GM12878 (cell line): ENCODE results near the gene KPNA4. TPM values are rescaled to one million over a fixed set of nuclear protein-coding genes. Genes with fewer than 3 reads are reported as not detected.
A peak's percentile ranks its signal among the peaks of the same experiment; 100 is the strongest.

Source experiments
- ATAC-seq: fragments of 200-7000 bp; cut with Tn5 transposase; 3 replicates; pipeline ENCODE4 v1.9.1; 2020; ENCODE audit warnings: mild to moderate bottlenecking, moderate library complexity
- BruUV-seq: library from RNA; stranded (reverse); fragments of 400-500 nt; replicated peaks from 2 replicates; lab custom pipeline; 2021; lab: Mats Ljungman, UMichigan
- CTCF ChIA-PET: fragments of 300-600 bp; sonication (Branson Sonifier 250); formaldehyde crosslinking; extraction: SDS; loops from one replicate; lab custom pipeline; 2021; ENCODE audit warnings: inconsistent platforms; lab: Yijun Ruan, JAX
- POLR2A ChIA-PET: fragments of 350-600 bp; formaldehyde crosslinking; extraction: SDS; loops from one replicate; lab custom pipeline; 2021; ENCODE audit warnings: inconsistent platforms; lab: Charles Lee
- RAD21 ChIA-PET: fragments of 300-600 bp; sonication (Branson Sonifier 250); formaldehyde crosslinking; loops from one replicate; lab custom pipeline; 2023; ENCODE audit warnings: antibody characterized with exemption; ENCODE audit not compliant: unreplicated experiment; lab: Charles Lee
- SMC1A ChIA-PET: fragments of 300-600 bp; sonication (Branson Sonifier 250); formaldehyde crosslinking; loops from one replicate; lab custom pipeline; 2023; ENCODE audit not compliant: unreplicated experiment, uncharacterized antibody; lab: Charles Lee
- DNase-seq: peaks from one replicate; pipeline ENCODE4 v3.0.0-alpha.2; 2011; ENCODE audit warnings: low read depth, low spot score
- FAIRE-seq: peaks from 3 replicates; lab custom pipeline; 2011; peaks lifted over from hg19 to GRCh38; lab: Jason Lieb, UNC
- H2AFZ ChIP-seq: 2 replicates; pipeline ENCODE4 v1.6.0; 2011; ENCODE audit warnings: low read depth, low read length, control low read depth; ENCODE audit not compliant: control insufficient read depth
- H3K27ac ChIP-seq: 2 replicates; pipeline ENCODE4 v1.5.1; 2011; ENCODE audit warnings: control low read depth; ENCODE audit not compliant: control insufficient read depth, insufficient read depth
- H3K27me3 ChIP-seq, 2 experiments: replicated peaks in 1 of 2; 2 replicates each; pipeline versions ENCODE4 v1.6.0 to v1.6.1; 2011; ENCODE audit warnings: low read length in 1 of 2; ENCODE audit not compliant: control insufficient read depth in 2 of 2, insufficient read depth in 2 of 2
- H3K36me3 ChIP-seq, 2 experiments: 2 replicates each; pipeline ENCODE4 v1.5.1; 2011; ENCODE audit warnings: low read length in 1 of 2; ENCODE audit not compliant: control insufficient read depth in 2 of 2, insufficient read depth in 2 of 2
- H3K4me1 ChIP-seq: 2 replicates; pipeline ENCODE4 v1.6.1; 2011; ENCODE audit warnings: mild to moderate bottlenecking, low read length, moderate library complexity, mixed read lengths; ENCODE audit not compliant: control insufficient read depth, insufficient read depth
- H3K4me2 ChIP-seq: 2 replicates; pipeline ENCODE4 v1.6.0; 2011; ENCODE audit warnings: control low read depth; ENCODE audit not compliant: control insufficient read depth, insufficient read depth
- H3K4me3 ChIP-seq: fragments of 200-600 bp; sonication (generic); 2 replicates; pipeline ENCODE4 v1.5.1; 2016
- H3K79me2 ChIP-seq: 2 replicates; pipeline ENCODE4 v1.6.0; 2011; ENCODE audit warnings: low read length; ENCODE audit not compliant: control insufficient read depth, insufficient read depth
- H3K9ac ChIP-seq: 2 replicates; pipeline ENCODE4 v1.8.0; 2011; ENCODE audit warnings: low read length, control low read depth, mixed read lengths; ENCODE audit not compliant: control insufficient read depth, insufficient read depth
- H3K9me3 ChIP-seq: replicated peaks from 3 replicates; pipeline ENCODE4 v1.5.1; 2011; ENCODE audit warnings: mild to moderate bottlenecking, low read length; ENCODE audit not compliant: control insufficient read depth, insufficient read depth
- H4K20me1 ChIP-seq: 2 replicates; pipeline ENCODE4 v1.6.0; 2011; ENCODE audit not compliant: control insufficient read depth, insufficient read depth
- ATF7 ChIP-seq: fragments of 450-650 bp; IDR thresholded peaks from 2 replicates; pipeline ENCODE4 v1.6.1; 2016; ENCODE audit warnings: low read depth, mild to moderate bottlenecking
- BHLHE40 ChIP-seq, 2 experiments: fragments of 450-650 bp in 1 of 2; IDR thresholded peaks; 2 replicates each; pipeline ENCODE4 v1.6.1; 2011 to 2017; ENCODE audit warnings: low read depth in 2 of 2, borderline replicate concordance in 1 of 2, improper control_type of control experiment in 1 of 2, low read length in 1 of 2, mild to moderate bottlenecking in 1 of 2
- NR2C1 ChIP-seq: fragments of 450-650 bp; IDR thresholded peaks from 2 replicates; pipeline ENCODE4 v1.6.1; 2017; ENCODE audit warnings: antibody characterized with exemption, mild to moderate bottlenecking, moderate library complexity
- RUNX3 ChIP-seq: IDR thresholded peaks from 2 replicates; pipeline ENCODE4 v1.6.1; 2012; ENCODE audit warnings: low read length, inconsistent platforms
- WRNIP1 ChIP-seq: IDR thresholded peaks from 2 replicates; pipeline ENCODE4 v1.6.1; 2011; ENCODE audit warnings: low read depth, low read length, improper control_type of control experiment, borderline replicate concordance
- ZSCAN29 ChIP-seq: fragments of 450-650 bp; IDR thresholded peaks from 2 replicates; pipeline ENCODE4 v1.6.1; 2017; ENCODE audit warnings: mild to moderate bottlenecking, moderate library complexity
- WGBS: methylation state at CpG from one replicate; pipeline ENCODE4 v1.1.6; 2016; ENCODE audit warnings: low lambda C conversion rate; ENCODE audit not compliant: insufficient replicate concordance, insufficient coverage; ENCODE audit errors: missing lambda C conversion rate; 5-methylcytosine and 5-hydroxymethylcytosine counted together
- in situ Hi-C: fragments of 300-500 bp; cut with MboI; formaldehyde crosslinking; loops from 9 replicates; pipeline ENCODE4 v1.14.3; 2018; ENCODE audit warnings: mixed read lengths
- intact Hi-C: fragments of 100-400 bp; cut with micrococcal nuclease; formaldehyde crosslinking; loops from one replicate; pipeline ENCODE4 v1.14.2; 2022; ENCODE audit not compliant: unreplicated experiment
- polyA plus RNA-seq, 11 experiments: library from polyadenylated mRNA; depleted of rRNA in 4 of 11; unstranded in 6 of 11; stranded (reverse) in 5 of 11; fragments of >200 nt; fragmentation: Nextera tagmentation in 4 of 11; fragmentation: Illumina TruSeq in 1 of 11; extraction: Ambion mirVana in 4 of 11; extraction: Trizol in 1 of 11; gene quantifications; 1 replicate in 1 of 11; 2 replicates in 10 of 11; pipeline versions ENCODE4 v1.2.1 to v1.2.3, GENCODE V29; 2011 to 2016; ENCODE audit warnings: inconsistent platforms in 2 of 11, missing spikeins in 2 of 11, low read depth in 1 of 11
- total RNA-seq, 4 experiments: library from RNA; depleted of rRNA in 3 of 4; stranded (reverse); fragments of >200 nt in 3 of 4; fragmentation: Illumina TruSeq in 1 of 4; extraction: Trizol in 1 of 4; gene quantifications; 2 replicates each; pipeline versions ENCODE4 v1.2.1 to v1.2.3, GENCODE V29; 2013 to 2021
- TF ChIP-seq, protein P1 (sequence below): fragments of 150-350 bp; IDR thresholded peaks from 2 replicates; pipeline ENCODE4 v1.6.1; 2014; ENCODE audit warnings: mild to moderate bottlenecking, low read depth, low read length

Gene KPNA4
- total and polyA plus RNA-seq, 10 of the 15 experiments (the other 5 are each of a cell fraction or from before 2014, with no cell fraction given) = 9.9 to 40.6 (median 18.1) TPM

DNA sequence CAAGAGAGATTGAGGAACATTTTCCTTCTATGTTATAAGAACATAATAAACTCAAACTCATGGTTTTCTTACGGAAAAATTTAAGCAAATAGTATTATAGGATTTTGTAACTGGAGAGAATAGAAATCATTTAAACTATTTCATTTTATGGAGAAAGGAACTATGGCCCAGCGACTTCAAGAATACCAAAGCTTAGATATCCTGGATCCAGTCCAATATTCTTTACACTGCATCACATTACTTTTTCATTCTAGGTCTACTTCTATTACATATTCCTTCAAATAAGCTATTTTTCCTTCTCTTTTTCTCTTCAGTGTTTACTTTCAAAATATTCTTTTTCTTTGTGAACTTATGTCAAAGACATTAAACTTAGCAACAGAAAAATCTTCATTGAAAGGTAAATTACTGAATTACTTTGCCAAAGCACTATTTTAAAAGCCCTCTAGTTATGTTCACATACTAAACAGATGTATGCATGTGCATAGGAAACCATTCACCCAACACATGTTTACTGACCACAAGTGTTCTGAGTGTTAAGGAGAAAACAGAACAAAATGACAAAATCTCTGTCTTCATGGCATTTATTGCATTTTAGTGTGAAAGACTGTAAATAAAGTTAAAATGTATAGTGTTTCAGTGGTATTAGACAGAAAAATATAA, 20.4 kb downstream of the KPNA4 start:
- CTCF ChIA-PET = interaction anchor here (1.4 kb wide), 1 partner anchor 9 kb away, joined by 10 read pairs; no protein-coding TSS in a partner anchor
- ATAC-seq = peak; percentile 34; the same call in 2 of the 3 replicates
- WGBS = 100% methylated on average over 2 of the region's 2 CpGs
- no peak for FAIRE-seq
- TF ChIP-seq RUNX3 = 0 out of 2 replicates have a peak, but pooled peaks have one; percentile 26
- TF ChIP-seq, protein P1, sequence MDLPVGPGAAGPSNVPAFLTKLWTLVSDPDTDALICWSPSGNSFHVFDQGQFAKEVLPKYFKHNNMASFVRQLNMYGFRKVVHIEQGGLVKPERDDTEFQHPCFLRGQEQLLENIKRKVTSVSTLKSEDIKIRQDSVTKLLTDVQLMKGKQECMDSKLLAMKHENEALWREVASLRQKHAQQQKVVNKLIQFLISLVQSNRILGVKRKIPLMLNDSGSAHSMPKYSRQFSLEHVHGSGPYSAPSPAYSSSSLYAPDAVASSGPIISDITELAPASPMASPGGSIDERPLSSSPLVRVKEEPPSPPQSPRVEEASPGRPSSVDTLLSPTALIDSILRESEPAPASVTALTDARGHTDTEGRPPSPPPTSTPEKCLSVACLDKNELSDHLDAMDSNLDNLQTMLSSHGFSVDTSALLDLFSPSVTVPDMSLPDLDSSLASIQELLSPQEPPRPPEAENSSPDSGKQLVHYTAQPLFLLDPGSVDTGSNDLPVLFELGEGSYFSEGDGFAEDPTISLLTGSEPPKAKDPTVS = no peak
- Histone ChIP-seq H2AFZ (no peak overlapping the region), H4K20me1 (no peaks in the 10 kb centered on the region), H3K9ac (no peak overlapping the region), H3K27ac (0 out of 2 replicates have a peak overlapping the region, but pooled peaks have one; percentile 14), H3K36me3 (peaks cover 0 to 5% of the 10 kb centered on the region in 2 experiments; a peak in 1 of 4 replicates), H3K79me2 (peaks cover 81% of the 10 kb centered on the region), H3K4me2 (no peak overlapping the region), H3K4me3 (no peak overlapping the region), H3K9me3 (peaks cover 3% of the 10 kb centered on the region), H3K4me1 (peaks cover 25% of the 10 kb centered on the region), H3K27me3 (no peaks in the 10 kb centered on the region)
- POLR2A ChIA-PET = interaction anchor here (1.6 kb wide), 1 partner anchor 9 kb away, joined by 6 read pairs; no protein-coding TSS in a partner anchor
- no peak for DNase-seq
- intact Hi-C loops = no loop called here
- RAD21 ChIA-PET = interaction anchor here (1.0 kb wide), 1 partner anchor 19 kb away, joined by 5 read pairs; no protein-coding TSS in a partner anchor
- in situ Hi-C loops = no loop called here
- BruUV-seq = no TSS peak
- SMC1A ChIA-PET = interaction anchor here (0.9 to 1.3 kb wide), 3 partner anchors 10 to 19 kb away, joined by 3 read pairs; no protein-coding TSS in a partner anchor

DNA sequence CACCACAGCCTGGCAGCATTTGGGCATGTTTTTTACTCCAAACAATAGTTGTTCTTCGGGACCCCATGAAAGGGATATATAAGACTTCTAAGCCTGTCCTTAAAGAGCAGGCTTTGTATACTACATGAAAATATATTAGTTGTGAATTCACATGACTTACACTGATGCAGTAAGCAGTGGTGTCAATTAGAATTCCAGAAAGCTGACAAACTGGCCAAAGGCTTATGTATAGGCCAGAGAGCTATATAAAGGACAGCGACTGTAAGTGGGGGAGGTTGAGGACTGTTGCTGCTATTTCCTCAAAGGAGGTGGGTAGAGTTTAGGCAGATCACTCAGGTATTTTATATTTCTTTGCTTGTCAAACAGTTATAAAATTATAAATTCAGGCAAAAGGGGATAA, 24.8 kb downstream of the KPNA4 start:
- Histone ChIP-seq H4K20me1 (no peaks in the 10 kb centered on the region), H3K27me3 (no peaks in the 10 kb centered on the region), H3K27ac (no peak overlapping the region), H3K4me3 (no peak overlapping the region), H3K9ac (no peak overlapping the region), H3K9me3 (no peaks in the 10 kb centered on the region; the same call in 2 of the 3 replicates), H3K4me2 (no peak overlapping the region), H3K79me2 (peaks cover 76% of the 10 kb centered on the region), H3K4me1 (peaks cover 7% of the 10 kb centered on the region; the same call in 1 of the 2 replicates), H3K36me3 (no peaks in the 10 kb centered on the region), H2AFZ (no peak overlapping the region)
- SMC1A ChIA-PET = no interaction called here
- ATAC-seq (no peak), DNase-seq (no peak), FAIRE-seq (no peak)
- RAD21 ChIA-PET = no interaction called here
- POLR2A ChIA-PET = no interaction called here
- CTCF ChIA-PET = no interaction called here
- intact Hi-C loops = no loop called here
- in situ Hi-C loops = no loop called here
- TF ChIP-seq WRNIP1 (no peak), ZSCAN29 (no peak), NR2C1 (no peak), BHLHE40 (IDR thresholded peaks at IDR 0.05; ENCODE audit: borderline replicate concordance in 1 of 2, low read depth in 2 of 2, low read length in 1 of 2) (no peak), ATF7 (no peak)
- BruUV-seq = no TSS peak
- WGBS = 100% methylated on average over 2 of the region's 2 CpGs
